Liver (tissue), 9 donors: ENCODE results near the gene SEMA3E. TPM values are rescaled to one million over a fixed set of nuclear protein-coding genes. Genes with fewer than 3 reads are reported as not detected.

Source experiments
- DNase-seq: peaks from one replicate; pipeline ENCODE4 v3.0.0-alpha.2; 2017; ENCODE audit warnings: low spot score
- H3K27ac ChIP-seq, 2 donors: one replicate each; pipeline ENCODE4 v1.7.0; 2013; ENCODE audit warnings: inconsistent platforms in 2 of 2, low read length in 2 of 2, control low read depth in 1 of 2, low read depth in 1 of 2, mild to moderate bottlenecking in 1 of 2
- H3K27me3 ChIP-seq, 4 donors: one replicate each; pipeline versions ENCODE4 v1.6.1 to v1.7.0; 2013; ENCODE audit warnings: low read length in 3 of 4, inconsistent platforms in 1 of 4, mild to moderate bottlenecking in 1 of 4, moderate library complexity in 1 of 4; ENCODE audit not compliant: control insufficient read depth in 4 of 4, insufficient read depth in 4 of 4
- H3K36me3 ChIP-seq, 4 donors: one replicate each; pipeline versions ENCODE4 v1.6.1 to v1.7.0; 2013; ENCODE audit warnings: low read length in 3 of 4, mild to moderate bottlenecking in 3 of 4, low read depth in 1 of 4, moderate library complexity in 1 of 4; ENCODE audit not compliant: control insufficient read depth in 4 of 4, insufficient read depth in 3 of 4
- H3K4me1 ChIP-seq, 4 donors: one replicate each; pipeline versions ENCODE4 v1.6.1 to v1.7.0; 2013; ENCODE audit warnings: low read length in 3 of 4, mild to moderate bottlenecking in 3 of 4, moderate library complexity in 1 of 4; ENCODE audit not compliant: control insufficient read depth in 4 of 4, insufficient read depth in 4 of 4
- H3K4me3 ChIP-seq, 3 donors: one replicate each; pipeline versions ENCODE4 v1.6.1 to v1.7.0; 2013; ENCODE audit warnings: low read length in 3 of 3, control low read depth in 1 of 3, low read depth in 1 of 3, mild to moderate bottlenecking in 1 of 3
- H3K9ac ChIP-seq, 2 donors: one replicate each; pipeline ENCODE4 v1.7.0; 2013; ENCODE audit warnings: low read length in 2 of 2, mild to moderate bottlenecking in 2 of 2, moderate library complexity in 2 of 2, control low read depth in 1 of 2, low read depth in 1 of 2
- H3K9me3 ChIP-seq, 4 donors: one replicate each; pipeline versions ENCODE4 v1.6.1 to v1.7.0; 2013; ENCODE audit warnings: low read length in 3 of 4; ENCODE audit not compliant: control insufficient read depth in 4 of 4
- ATF3 ChIP-seq: IDR thresholded peaks from 2 replicates; pipeline ENCODE4 v1.6.1; 2016; ENCODE audit warnings: antibody characterized with exemption
- CTCF ChIP-seq: fragments of 150-350 bp; IDR thresholded peaks from 2 replicates; pipeline ENCODE4 v1.5.1; 2017; ENCODE audit warnings: improper control_type of control experiment, low read depth, low read length; ENCODE audit not compliant: missing input control
- FOXA1 ChIP-seq: IDR thresholded peaks from 2 replicates; pipeline ENCODE4 v1.6.1; 2016; ENCODE audit warnings: antibody characterized with exemption
- FOXA2 ChIP-seq: IDR thresholded peaks from 2 replicates; pipeline ENCODE4 v1.6.1; 2016; ENCODE audit warnings: antibody characterized with exemption
- GABPA ChIP-seq, 2 donors: IDR thresholded peaks in 1 of 2; conservative IDR thresholded peaks in 1 of 2; 2 replicates each; pipeline ENCODE4 v1.6.1; 2016; ENCODE audit warnings: antibody characterized with exemption in 2 of 2, mild to moderate bottlenecking in 1 of 2, moderate library complexity in 1 of 2
- HNF4A ChIP-seq, 2 donors: conservative IDR thresholded peaks; 2 replicates each; pipeline ENCODE4 v1.6.1; 2016; ENCODE audit warnings: antibody characterized with exemption in 2 of 2, mild to moderate bottlenecking in 2 of 2
- HNF4G ChIP-seq: IDR thresholded peaks from 2 replicates; pipeline ENCODE4 v1.6.1; 2016; ENCODE audit warnings: antibody characterized with exemption
- MAX ChIP-seq: IDR thresholded peaks from 2 replicates; pipeline ENCODE4 v1.6.1; 2016; ENCODE audit warnings: antibody characterized with exemption
- NR2F2 ChIP-seq: IDR thresholded peaks from 2 replicates; pipeline ENCODE4 v1.6.1; 2016; ENCODE audit warnings: antibody characterized with exemption
- REST ChIP-seq: IDR thresholded peaks from 2 replicates; pipeline ENCODE4 v1.6.1; 2016; ENCODE audit warnings: antibody characterized with exemption, mild to moderate bottlenecking
- RXRA ChIP-seq, 2 donors: IDR thresholded peaks; 2 replicates each; pipeline ENCODE4 v1.6.1; 2017 to 2018; ENCODE audit warnings: antibody characterized with exemption in 2 of 2, mild to moderate bottlenecking in 1 of 2
- SP1 ChIP-seq: IDR thresholded peaks from 2 replicates; pipeline ENCODE4 v1.6.1; 2018; ENCODE audit warnings: antibody characterized with exemption, mild to moderate bottlenecking
- TAF1 ChIP-seq: conservative IDR thresholded peaks from 2 replicates; pipeline ENCODE4 v1.6.1; 2016; ENCODE audit warnings: antibody characterized with exemption, mild to moderate bottlenecking
- YY1 ChIP-seq: IDR thresholded peaks from 2 replicates; pipeline ENCODE4 v1.6.1; 2016; ENCODE audit warnings: antibody characterized with exemption, mild to moderate bottlenecking
- ZBTB33 ChIP-seq: IDR thresholded peaks from 2 replicates; pipeline ENCODE4 v1.6.1; 2016; ENCODE audit warnings: antibody characterized with exemption
- WGBS: extraction: QIAGEN DNeasy Blood & Tissue Kit; methylation state at CpG from one replicate; pipeline ENCODE4 v1.1.7; 2013; 5-methylcytosine and 5-hydroxymethylcytosine counted together
- polyA plus RNA-seq, 2 donors: library from polyadenylated mRNA; stranded (reverse) in 1 of 2; unstranded in 1 of 2; fragments of 200-250 nt in 1 of 2; fragments of >200 nt in 1 of 2; fragmentation: Nextera tagmentation in 1 of 2; extraction: Ambion mirVana in 1 of 2; gene quantifications; one replicate each; pipeline versions ENCODE4 v1.2.1 to v1.2.3, GENCODE V29; 2013 to 2015
- total RNA-seq, 2 donors: library from RNA; depleted of rRNA; stranded (reverse); fragments of >200 nt; gene quantifications; one replicate each; pipeline ENCODE4 v1.2.3, GENCODE V29; 2014
- donor health status: healthy.
- donor health status: healthy.
- donor health status: healthy.
- donor health status: healthy.
- donor health status: healthy.

Gene SEMA3E
- total and polyA plus RNA-seq, 4 donors: 0.20 to 1.2 (median 0.59) TPM; not detected in 1

GRCh38 chr7:83415840-83416239, 233.1 kb downstream of the SEMA3E start (continued):
- no peak for TF ChIP-seq HNF4G
- no peak for TF ChIP-seq SP1
- no peak for TF ChIP-seq CTCF
- TF ChIP-seq NR2F2: no peak
- TF ChIP-seq HNF4A (conservative IDR thresholded peaks at IDR 0.05): no peak

GRCh38 chr7:83414947-83415346, 234.0 kb downstream of the SEMA3E start:
- Histone ChIP-seq H3K36me3 (no peaks in the 10 kb centered on the region), H3K9ac (no peak overlapping the region), H3K4me1 (no peaks in the 10 kb centered on the region), H3K27ac (no peak overlapping the region), H3K27me3 (peaks cover 0 to 6% (median 0%) of the 10 kb centered on the region in 4 donors), H3K4me3 (no peak overlapping the region), H3K9me3 (no peaks in the 10 kb centered on the region)
- no peak for DNase-seq
- TF ChIP-seq SP1: no peak
- TF ChIP-seq ATF3: no peak
- TF ChIP-seq RXRA (IDR thresholded peaks at IDR 0.05): no peak
- no peak for TF ChIP-seq TAF1
- no peak for TF ChIP-seq NR2F2
- no peak for TF ChIP-seq FOXA1
- TF ChIP-seq CTCF: no peak
- no peak for TF ChIP-seq FOXA2
- TF ChIP-seq REST: no peak
- TF ChIP-seq MAX: no peak
- TF ChIP-seq YY1: no peak
- no peak for TF ChIP-seq ZBTB33
- TF ChIP-seq GABPA (IDR thresholded peaks at IDR 0.05 in 1 of 2, conservative IDR thresholded peaks at IDR 0.05 in 1 of 2): no peak
- TF ChIP-seq HNF4G: no peak
- WGBS: 37% methylated on average over 2 of the region's 2 CpGs
